SHP77 (cell line): ENCODE results near the gene SPP2.

ENCODE experiments used
- DNase-seq, 2 experiments: peaks; one replicate each; lab custom pipeline; 2025; lab: John Stamatoyannopoulos, UW

The SPP2 gene

GRCh38 chr2:234050455-234051135, at the start of gene SPP2:
Gene SPP2, plus strand, starts transcription at chr2:234050702. Its CDS starts 85 bp downstream, at chr2:234050787.
- no peak for DNase-seq

- no peak for DNase-seq
Measured at GRCh38 chr2:234001380-234002160, 48.9 kb upstream of the SPP2 start.

GRCh38 chr2:234002281-234002680, 48.2 kb upstream of the SPP2 start:
- DNase-seq, result no peak

GRCh38 chr2:234003972-234004617, 46.4 kb upstream of the SPP2 start:
- DNase-seq, result no peak

- DNase-seq, result no peak
Measured at GRCh38 chr2:234005126-234005525, 45.4 kb upstream of the SPP2 start.

GRCh38 chr2:234006501-234006900, 44.0 kb upstream of the SPP2 start:
- DNase-seq, result no peak

GRCh38 chr2:234014427-234014826, 36.1 kb upstream of the SPP2 start:
- DNase-seq, result no peak

- DNase-seq, result no peak
Measured at GRCh38 chr2:234015861-234016260, 34.6 kb upstream of the SPP2 start.

GRCh38 chr2:234019896-234020295, 30.6 kb upstream of the SPP2 start:
- DNase-seq, result peak; percentile 6 to 17

GRCh38 chr2:234020332-234020731, 30.2 kb upstream of the SPP2 start:
- DNase-seq, result no peak

GRCh38 chr2:234022424-234022823, 28.1 kb upstream of the SPP2 start:
- no peak for DNase-seq

GRCh38 chr2:234024304-234024703, 26.2 kb upstream of the SPP2 start:
- DNase-seq, result no peak

- DNase-seq, result no peak
Measured at GRCh38 chr2:234025466-234025865, 25.0 kb upstream of the SPP2 start.

GRCh38 chr2:234025891-234026401, 24.6 kb upstream of the SPP2 start:
- DNase-seq, result no peak

- DNase-seq, result no peak
Measured at GRCh38 chr2:234026693-234027254, 23.7 kb upstream of the SPP2 start.

GRCh38 chr2:234027641-234028040, 22.9 kb upstream of the SPP2 start:
- DNase-seq, result no peak

- DNase-seq, result no peak
Measured at GRCh38 chr2:234029150-234029733, 21.3 kb upstream of the SPP2 start.

GRCh38 chr2:234031207-234031606, 19.3 kb upstream of the SPP2 start:
- no peak for DNase-seq

GRCh38 chr2:234032279-234032856, 18.1 kb upstream of the SPP2 start:
- no peak for DNase-seq

GRCh38 chr2:234033174-234033573, 17.3 kb upstream of the SPP2 start:
- DNase-seq, result no peak

GRCh38 chr2:234033885-234034284, 16.6 kb upstream of the SPP2 start:
- DNase-seq, result no peak
